Adrenal gland (tissue), 5 donors: ENCODE results near the gene SEC61A2.

Experiments used
- CTCF ChIP-seq, 6 experiments: fragments of 450-650 bp in 4 of 6; fragments of 200-600 bp in 2 of 6; sonication (generic) in 1 of 6; IDR thresholded peaks; 1 replicate in 5 of 6; 2 replicates in 1 of 6; pipeline versions ENCODE4 v1.5.1 to v1.8.0; 2016 to 2021; ENCODE audit warnings: antibody characterized with exemption in 6 of 6, mild to moderate bottlenecking in 2 of 6, moderate library complexity in 1 of 6
- POLR2A ChIP-seq, 2 donors: fragments of 450-650 bp; IDR thresholded peaks; one replicate each; pipeline ENCODE4 v1.6.1; 2017; ENCODE audit warnings: antibody characterized with exemption in 2 of 2, mild to moderate bottlenecking in 2 of 2, moderate library complexity in 1 of 2
- donor health status: DM: no; HTN: no; CAD: no.

- no peak for TF ChIP-seq POLR2A (IDR thresholded peaks at IDR 0.05)
- TF ChIP-seq CTCF (IDR thresholded peaks at IDR 0.05), result no peak
Observed at GRCh38 chr10:12184165-12184564, 54.7 kb downstream of the SEC61A2 start.
